Measurements from ENCODE around the gene OR6C4.
"Not testable (repeated sequence)": the region's sequence is repeated elsewhere in the genome, so short reads cannot be mapped to it uniquely, and the experiment has no call there.

GRCh38 chr12:55570689-55571088 is 21.3 kb downstream of the OR6C4 start:
- TF ChIP-seq CTCF, POLR2A (IDR thresholded peaks at IDR 0.05): not testable (repeated sequence)

All from thyroid gland (tissue), 4 donors.